Tibial nerve (tissue), 3 donors: Measurements from ENCODE around the gene FOXJ2.

Experiments
- POLR2A ChIP-seq, 2 donors: fragments of 450-650 bp; IDR thresholded peaks; one replicate each; pipeline ENCODE4 v1.6.1; 2017; ENCODE audit warnings: antibody characterized with exemption in 2 of 2, mild to moderate bottlenecking in 2 of 2, moderate library complexity in 2 of 2
- TF ChIP-seq, protein P1 (sequence below), 5 experiments: fragments of 200-600 bp in 3 of 5; fragments of 450-650 bp in 2 of 5; sonication (generic) in 3 of 5; IDR thresholded peaks; one replicate each; pipeline ENCODE4 v1.5.1; 2016 to 2019; ENCODE audit warnings: antibody characterized with exemption in 5 of 5, mild to moderate bottlenecking in 3 of 5, moderate library complexity in 2 of 5

DNA sequence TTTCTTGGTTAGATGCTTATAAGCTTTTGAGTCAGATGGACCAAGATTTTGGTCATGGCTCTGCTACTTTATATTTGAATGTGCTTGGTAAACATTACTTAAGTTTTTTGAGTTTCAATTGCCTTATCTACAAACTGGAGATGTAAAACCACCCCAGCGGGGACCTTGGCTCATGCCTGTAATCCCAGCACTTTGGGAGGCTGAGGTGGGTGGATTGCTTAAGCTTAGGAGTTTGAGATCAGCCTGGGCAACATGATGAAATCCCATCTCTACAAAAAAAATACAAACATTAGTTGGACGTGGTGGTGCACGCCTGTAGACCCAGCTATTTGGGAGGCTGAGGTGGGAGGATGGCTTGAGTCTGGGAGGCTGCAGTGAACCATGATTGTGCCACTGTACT, 60.8 kb downstream of the FOXJ2 start:
- TF ChIP-seq POLR2A (IDR thresholded peaks at IDR 0.05), result no peak
- TF ChIP-seq, protein P1, sequence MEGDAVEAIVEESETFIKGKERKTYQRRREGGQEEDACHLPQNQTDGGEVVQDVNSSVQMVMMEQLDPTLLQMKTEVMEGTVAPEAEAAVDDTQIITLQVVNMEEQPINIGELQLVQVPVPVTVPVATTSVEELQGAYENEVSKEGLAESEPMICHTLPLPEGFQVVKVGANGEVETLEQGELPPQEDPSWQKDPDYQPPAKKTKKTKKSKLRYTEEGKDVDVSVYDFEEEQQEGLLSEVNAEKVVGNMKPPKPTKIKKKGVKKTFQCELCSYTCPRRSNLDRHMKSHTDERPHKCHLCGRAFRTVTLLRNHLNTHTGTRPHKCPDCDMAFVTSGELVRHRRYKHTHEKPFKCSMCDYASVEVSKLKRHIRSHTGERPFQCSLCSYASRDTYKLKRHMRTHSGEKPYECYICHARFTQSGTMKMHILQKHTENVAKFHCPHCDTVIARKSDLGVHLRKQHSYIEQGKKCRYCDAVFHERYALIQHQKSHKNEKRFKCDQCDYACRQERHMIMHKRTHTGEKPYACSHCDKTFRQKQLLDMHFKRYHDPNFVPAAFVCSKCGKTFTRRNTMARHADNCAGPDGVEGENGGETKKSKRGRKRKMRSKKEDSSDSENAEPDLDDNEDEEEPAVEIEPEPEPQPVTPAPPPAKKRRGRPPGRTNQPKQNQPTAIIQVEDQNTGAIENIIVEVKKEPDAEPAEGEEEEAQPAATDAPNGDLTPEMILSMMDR (IDR thresholded peaks at IDR 0.05), result no peak
